ENCODE data around the gene LRRC4B. TPM values are rescaled to one million over a fixed set of nuclear protein-coding genes. Genes with fewer than 3 reads are reported as not detected.

Gene LRRC4B
- total and polyA plus RNA-seq, 2 of the 8 experiments (the other 6 are each of a cell fraction or from before 2014, with no cell fraction given) = 13.4 to 21.2 TPM

DNA sequence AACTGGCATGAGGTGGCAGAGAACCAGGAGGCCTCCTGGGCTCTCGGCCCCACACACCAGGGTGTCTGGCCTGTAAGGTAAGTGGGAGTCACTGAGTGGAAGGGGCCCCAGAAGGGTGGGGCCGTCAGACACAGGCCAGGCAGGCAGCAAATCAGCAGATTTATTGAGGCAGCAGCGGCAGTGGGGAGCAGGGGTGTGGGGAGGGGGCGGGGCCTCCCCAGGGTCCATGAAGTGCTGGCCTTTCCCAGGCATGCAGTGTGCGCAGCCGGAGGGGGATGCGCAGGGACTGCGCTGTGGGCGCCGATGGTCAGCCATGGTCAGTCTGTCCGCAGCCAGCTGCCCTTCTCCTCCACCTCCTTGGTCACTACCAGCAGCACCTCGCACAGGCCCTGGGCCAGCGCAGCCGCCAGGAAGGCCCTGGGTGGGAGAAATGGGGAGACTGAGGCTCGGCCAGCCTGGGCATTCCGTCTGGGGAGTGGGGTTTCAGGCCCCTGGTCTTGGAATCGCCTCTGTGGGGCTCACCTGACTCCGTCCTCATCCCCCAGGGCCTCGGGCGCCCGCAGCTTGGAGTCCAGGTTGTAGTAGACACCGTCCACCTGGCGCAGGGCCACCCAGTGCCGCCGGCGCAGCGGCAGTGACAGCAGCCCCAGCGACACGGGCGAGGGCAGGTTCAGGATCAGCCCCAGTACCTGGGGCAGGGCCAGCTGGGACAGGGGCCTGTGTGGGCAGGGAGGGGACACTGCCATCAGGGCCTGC is 62.2 kb downstream of the LRRC4B start (continued):
- TF ChIP-seq KDM5A (IDR thresholded peaks at IDR 0.05; ENCODE audit: low read length) (no peak), JUN (IDR thresholded peaks at IDR 0.05; ENCODE audit: low read depth, low read length) (no peak)
